Activated naive CD8-positive, alpha-beta T cell (primary cell): ENCODE data around the gene CREG1.
"Not testable (repeated sequence)": the region's sequence is repeated elsewhere in the genome, so short reads cannot be mapped to it uniquely, and the experiment has no call there.

Experiments used
- H3K27ac Mint-ChIP-seq: one replicate; pipeline ENCODE4 v1.8.0; 2021; ENCODE audit warnings: mixed read lengths
- H3K27me3 Mint-ChIP-seq: one replicate; pipeline ENCODE4 v1.8.0; 2021; ENCODE audit warnings: mixed read lengths
- H3K36me3 Mint-ChIP-seq: one replicate; pipeline ENCODE4 v1.8.0; 2021; ENCODE audit warnings: mixed read lengths
- H3K4me1 Mint-ChIP-seq: one replicate; pipeline ENCODE4 v1.8.0; 2021; ENCODE audit warnings: low read depth, mixed read lengths
- H3K4me3 Mint-ChIP-seq: one replicate; pipeline ENCODE4 v1.8.0; 2021; ENCODE audit warnings: mild to moderate bottlenecking, mixed read lengths
- H3K9me3 Mint-ChIP-seq: one replicate; pipeline ENCODE4 v1.8.0; 2021; ENCODE audit warnings: low read depth, mixed read lengths

Gene CREG1

DNA sequence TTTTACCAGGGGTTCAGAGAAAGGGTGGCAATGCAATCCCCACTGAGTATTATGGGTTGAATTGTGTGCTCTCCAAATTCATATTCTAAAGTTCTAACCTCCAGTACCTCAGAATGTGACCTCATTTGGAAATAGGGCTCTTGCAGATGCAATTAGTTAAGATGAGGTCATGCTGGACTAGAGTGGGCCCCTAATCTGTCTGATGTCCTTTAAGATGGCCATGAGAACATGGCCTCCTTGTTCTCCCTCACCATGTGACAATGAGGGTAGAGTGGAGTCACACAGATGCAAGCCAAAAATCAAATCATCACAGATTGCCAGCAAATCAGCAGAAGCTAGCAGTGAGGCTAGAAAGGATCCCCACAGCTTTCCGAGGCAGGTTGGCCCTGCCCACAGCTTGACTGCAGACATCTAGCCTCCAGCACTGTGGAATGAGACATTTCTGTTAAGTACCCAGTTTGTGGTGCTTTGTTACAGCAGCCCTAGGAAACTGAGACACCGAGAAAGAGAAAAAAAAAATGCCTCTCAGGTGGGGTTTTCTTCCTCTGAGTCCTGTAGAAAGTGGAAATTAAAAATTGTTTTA is 25.5 kb upstream of the CREG1 start:
- no peak overlapping the region for H3K4me3 Mint-ChIP-seq
- no peaks in the 10 kb centered on the region for H3K9me3 Mint-ChIP-seq
- peaks cover 6% of the 10 kb centered on the region for H3K27me3 Mint-ChIP-seq
- no peak overlapping the region for H3K27ac Mint-ChIP-seq
- H3K36me3 Mint-ChIP-seq, result peaks cover 2% of the 10 kb centered on the region
- H3K4me1 Mint-ChIP-seq, result no peaks in the 10 kb centered on the region

- Mint-ChIP-seq H3K9me3 (no peaks in the 10 kb centered on the region), H3K27me3 (peaks cover 6% of the 10 kb centered on the region), H3K4me1 (no peaks in the 10 kb centered on the region), H3K27ac (no peak overlapping the region), H3K36me3 (no peaks in the 10 kb centered on the region), H3K4me3 (no peak overlapping the region)
Observed at GRCh38 chr1:167575649-167576048, 22.1 kb upstream of the CREG1 start.

DNA sequence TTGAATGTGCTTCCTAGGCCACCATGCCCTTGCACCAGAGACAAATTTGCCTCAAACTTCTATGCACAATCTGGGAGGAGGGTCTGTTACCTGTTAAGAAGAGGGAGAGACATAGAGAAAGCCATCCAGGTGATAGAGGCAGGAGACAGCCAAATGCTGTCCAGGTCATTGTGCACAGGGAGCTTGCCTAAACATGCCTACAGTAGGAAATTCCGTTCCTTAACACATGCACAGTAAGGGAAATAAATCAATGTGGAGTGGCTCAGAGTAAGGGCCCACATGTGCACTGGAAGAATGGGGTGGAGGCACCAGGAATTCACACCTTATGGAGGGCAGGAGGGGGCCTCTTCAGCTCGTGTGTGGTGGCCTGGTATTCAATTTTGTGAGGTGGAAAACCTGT is 19.5 kb upstream of the CREG1 start:
- no peak overlapping the region for H3K27ac Mint-ChIP-seq
- peaks cover 4% of the 10 kb centered on the region for H3K27me3 Mint-ChIP-seq
- H3K9me3 Mint-ChIP-seq, result no peaks in the 10 kb centered on the region
- no peaks in the 10 kb centered on the region for H3K4me1 Mint-ChIP-seq
- no peaks in the 10 kb centered on the region for H3K36me3 Mint-ChIP-seq
- H3K4me3 Mint-ChIP-seq, result no peak overlapping the region

DNA sequence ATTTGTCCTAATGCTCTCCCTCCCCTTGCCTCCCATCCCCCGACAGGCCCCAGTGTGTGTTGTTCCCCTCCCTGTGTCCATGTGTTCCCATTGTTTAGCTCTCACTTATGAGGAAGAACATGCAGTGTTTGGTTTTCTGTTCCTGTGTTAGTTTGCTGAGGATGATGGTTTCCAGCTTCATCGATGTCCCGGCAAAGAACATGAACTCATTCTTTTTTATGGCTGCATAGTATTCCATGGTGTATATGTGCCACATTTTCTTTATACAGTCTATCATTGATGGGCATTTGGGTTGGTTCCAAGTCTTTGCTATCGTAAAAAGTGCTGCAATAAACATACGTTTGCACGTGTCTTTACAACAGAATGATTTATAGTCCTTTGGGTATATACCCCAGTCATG is 17.1 kb upstream of the CREG1 start:
- H3K36me3 Mint-ChIP-seq, H3K27ac Mint-ChIP-seq, H3K4me3 Mint-ChIP-seq, H3K4me1 Mint-ChIP-seq, H3K9me3 Mint-ChIP-seq, H3K27me3 Mint-ChIP-seq: not testable (repeated sequence)

- no peaks in the 10 kb centered on the region for H3K4me1 Mint-ChIP-seq
- H3K4me3 Mint-ChIP-seq, result no peak overlapping the region
- H3K9me3 Mint-ChIP-seq, result no peaks in the 10 kb centered on the region
- H3K27ac Mint-ChIP-seq, result no peak overlapping the region
- peaks cover 1% of the 10 kb centered on the region for H3K27me3 Mint-ChIP-seq
- no peaks in the 10 kb centered on the region for H3K36me3 Mint-ChIP-seq
Observed at GRCh38 chr1:167567663-167568062, 14.1 kb upstream of the CREG1 start.

DNA sequence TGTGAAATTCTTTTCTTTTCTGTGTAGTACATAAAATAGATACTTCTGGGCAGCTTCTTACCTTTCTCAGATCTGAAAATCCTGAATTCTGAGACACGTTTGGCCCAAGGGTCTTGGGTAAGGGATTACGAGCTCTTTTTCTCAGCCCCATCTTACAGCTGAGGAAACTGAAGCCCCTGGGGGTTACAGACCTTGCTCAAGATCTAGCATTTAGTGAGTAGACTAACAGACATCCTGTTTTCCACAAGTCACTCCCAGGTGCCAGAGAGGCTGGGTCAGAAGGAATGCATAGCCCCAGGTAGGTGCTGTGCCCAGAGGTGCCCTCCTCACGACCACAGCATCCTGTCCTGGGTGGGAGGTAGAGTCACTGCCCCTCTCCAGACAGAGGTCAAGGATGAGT is 13.2 kb upstream of the CREG1 start:
- no peak overlapping the region for H3K4me3 Mint-ChIP-seq
- peaks cover 1% of the 10 kb centered on the region for H3K27me3 Mint-ChIP-seq
- no peaks in the 10 kb centered on the region for H3K4me1 Mint-ChIP-seq
- no peaks in the 10 kb centered on the region for H3K9me3 Mint-ChIP-seq
- H3K27ac Mint-ChIP-seq, result no peak overlapping the region
- no peaks in the 10 kb centered on the region for H3K36me3 Mint-ChIP-seq

- H3K27ac Mint-ChIP-seq, result no peak overlapping the region
- H3K4me3 Mint-ChIP-seq, result no peak overlapping the region
- no peaks in the 10 kb centered on the region for H3K4me1 Mint-ChIP-seq
- H3K9me3 Mint-ChIP-seq, result no peaks in the 10 kb centered on the region
- peaks cover 3% of the 10 kb centered on the region for H3K27me3 Mint-ChIP-seq
- no peaks in the 10 kb centered on the region for H3K36me3 Mint-ChIP-seq
Observed at GRCh38 chr1:167565922-167566321, 12.4 kb upstream of the CREG1 start.

DNA sequence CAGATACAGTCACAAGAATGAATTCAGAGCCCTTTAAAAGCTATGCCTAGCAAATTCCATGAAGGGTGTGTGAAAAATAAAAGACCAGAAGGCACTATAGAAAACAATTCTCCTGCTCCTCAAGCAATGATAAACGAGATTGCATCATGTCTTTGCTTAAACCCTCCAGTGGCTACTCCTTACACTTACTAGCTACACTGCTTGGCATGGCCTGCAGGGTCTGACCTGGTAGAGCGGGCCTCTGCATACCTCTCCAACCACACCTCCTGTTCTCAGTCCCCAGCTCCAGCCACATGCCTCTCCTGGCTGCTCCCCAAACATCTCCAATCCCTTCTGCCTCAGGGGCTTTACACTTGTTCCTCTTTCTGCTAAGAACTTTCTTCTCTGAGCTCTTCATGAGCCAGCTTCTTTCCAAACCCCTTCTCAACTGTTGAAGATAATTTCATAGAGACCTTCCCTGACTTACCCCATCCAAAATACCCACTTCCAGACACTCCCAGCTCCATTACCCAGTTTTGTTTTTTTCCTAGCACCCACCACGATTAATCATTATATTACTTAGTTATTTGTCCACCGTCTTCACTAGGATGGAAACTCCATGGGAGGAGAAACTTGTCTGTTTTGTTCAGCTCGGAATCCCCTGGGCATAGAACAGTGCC is 11.2 kb upstream of the CREG1 start:
- Mint-ChIP-seq H3K4me1 (no peaks in the 10 kb centered on the region), H3K27me3 (peaks cover 6% of the 10 kb centered on the region), H3K4me3 (no peak overlapping the region), H3K9me3 (no peaks in the 10 kb centered on the region), H3K36me3 (no peaks in the 10 kb centered on the region), H3K27ac (no peak overlapping the region)

DNA sequence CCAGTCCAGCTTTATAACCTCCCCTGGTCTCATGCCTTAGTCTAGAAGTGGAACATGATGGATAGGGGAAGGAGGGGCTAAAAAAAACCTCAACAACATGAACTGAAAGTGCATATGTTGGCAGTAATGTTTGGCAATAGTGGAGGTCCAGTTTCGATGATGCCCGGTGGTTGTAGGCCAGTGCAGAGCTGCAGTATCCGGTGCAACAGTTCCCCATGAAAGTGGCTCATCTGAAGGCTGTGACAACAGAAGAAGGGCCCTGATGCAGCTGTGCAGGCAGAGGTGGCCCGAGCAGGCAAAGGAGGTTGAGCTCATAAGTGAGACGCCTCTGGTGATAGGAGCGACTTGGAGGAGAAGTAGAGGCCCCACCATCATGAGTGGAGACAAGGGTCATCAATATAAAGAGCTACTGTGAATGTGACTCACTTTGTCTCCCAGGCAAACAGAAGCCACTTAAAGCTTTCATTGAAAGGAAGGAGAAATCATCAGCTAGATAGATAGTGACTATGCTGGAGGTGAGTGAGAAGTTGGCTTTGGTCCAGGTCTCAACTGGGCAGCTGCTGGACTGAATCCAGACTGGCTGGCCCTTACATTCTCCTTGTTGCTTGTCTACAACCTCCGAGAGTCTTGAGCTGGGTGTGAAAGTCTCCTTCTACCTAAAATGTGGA is 10.2 kb upstream of the CREG1 start:
- H3K27ac Mint-ChIP-seq, result no peak overlapping the region
- no peaks in the 10 kb centered on the region for H3K4me1 Mint-ChIP-seq
- H3K27me3 Mint-ChIP-seq, result peaks cover 6% of the 10 kb centered on the region
- H3K9me3 Mint-ChIP-seq, result no peaks in the 10 kb centered on the region
- no peaks in the 10 kb centered on the region for H3K36me3 Mint-ChIP-seq
- no peak overlapping the region for H3K4me3 Mint-ChIP-seq

GRCh38 chr1:167562702-167563101 is 9.1 kb upstream of the CREG1 start:
- Mint-ChIP-seq H3K27ac (no peak overlapping the region), H3K4me1 (no peaks in the 10 kb centered on the region), H3K9me3 (no peaks in the 10 kb centered on the region), H3K27me3 (peaks cover 6% of the 10 kb centered on the region), H3K36me3 (no peaks in the 10 kb centered on the region), H3K4me3 (no peak overlapping the region)

DNA sequence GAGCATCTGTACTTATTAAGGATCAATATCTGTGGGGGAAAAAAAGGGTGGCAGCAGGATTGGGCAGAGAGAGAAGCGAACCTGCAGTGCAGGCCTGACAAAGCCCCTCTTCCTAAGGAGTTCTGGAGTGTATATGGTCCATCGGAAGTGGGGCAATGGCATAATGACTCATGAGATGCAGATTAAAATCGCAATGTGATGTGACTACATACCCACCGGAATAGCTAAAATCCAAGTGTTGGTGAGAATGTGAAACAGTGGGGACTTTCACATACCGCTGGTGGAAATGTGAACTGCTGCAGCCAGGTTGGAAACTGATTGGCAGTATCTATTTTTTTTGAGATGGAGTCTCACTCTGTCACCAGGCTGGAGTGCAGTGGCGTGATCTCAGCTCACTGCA is 8.2 kb upstream of the CREG1 start:
- Mint-ChIP-seq H3K9me3 (no peaks in the 10 kb centered on the region), H3K27me3 (peaks cover 6% of the 10 kb centered on the region), H3K4me1 (no peaks in the 10 kb centered on the region)

DNA sequence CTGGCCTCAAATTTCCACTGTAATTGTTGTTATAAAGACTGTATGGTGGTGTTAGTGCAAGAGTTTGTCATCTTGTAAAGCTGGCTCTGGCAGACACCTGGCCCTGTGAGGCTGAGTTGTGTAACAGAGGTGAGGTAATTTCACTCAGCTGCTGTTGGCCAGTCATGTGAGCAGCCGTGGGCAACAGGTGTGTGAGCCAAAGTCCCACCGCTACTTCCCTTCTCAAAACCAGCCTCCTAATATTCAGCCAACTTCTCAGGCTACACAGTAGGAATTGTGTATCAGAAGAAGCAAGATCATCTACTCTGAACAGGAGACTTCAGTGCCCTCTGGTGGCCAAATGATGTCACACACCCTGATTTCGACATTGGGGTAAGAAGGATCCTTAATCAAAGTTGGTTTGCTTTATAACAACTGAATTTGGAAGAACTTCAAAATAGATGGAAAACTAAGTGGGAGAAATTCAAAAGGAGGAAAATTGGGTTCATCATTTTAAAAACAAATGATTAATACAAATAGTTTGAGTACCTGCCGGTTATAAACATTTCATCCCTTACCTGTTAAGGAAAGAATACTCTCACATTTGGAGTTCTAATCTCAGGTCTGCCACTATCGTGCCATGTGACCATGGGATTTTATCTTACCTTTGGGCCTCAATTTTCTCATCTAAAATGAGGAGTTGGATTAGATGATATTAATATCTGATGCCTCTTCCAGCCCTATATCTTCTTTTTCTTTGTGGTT is 2.6 kb upstream of the CREG1 start:
- Mint-ChIP-seq H3K4me3 (no peak overlapping the region), H3K27ac (no peak overlapping the region), H3K9me3 (no peaks in the 10 kb centered on the region)

More for the DNA sequence above, 8.2 kb upstream of the CREG1 start:
- Mint-ChIP-seq H3K27ac (no peak overlapping the region), H3K36me3 (no peaks in the 10 kb centered on the region), H3K4me3 (no peak overlapping the region)

DNA sequence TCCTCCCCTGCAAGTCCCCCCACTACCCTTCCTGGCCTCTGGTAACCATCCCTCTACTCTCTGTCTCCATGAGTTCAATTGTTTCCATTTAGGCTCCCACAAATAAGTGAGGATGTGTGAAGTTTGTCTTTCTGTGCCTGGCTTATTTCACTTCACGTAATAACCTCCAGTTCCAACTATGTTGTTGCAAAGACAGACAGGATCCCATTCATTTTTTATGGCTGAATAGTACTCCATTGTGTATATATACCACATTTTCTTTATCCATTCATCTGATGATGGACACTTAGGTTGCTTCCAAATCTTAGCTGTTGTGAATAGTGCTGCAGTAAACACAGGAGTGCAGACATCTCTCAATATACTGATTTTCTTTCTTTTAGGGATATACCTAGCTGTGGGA is 1.5 kb upstream of the CREG1 start:
- peak overlapping the region; percentile 48 for H3K4me3 Mint-ChIP-seq
- H3K27me3 Mint-ChIP-seq, H3K27ac Mint-ChIP-seq, H3K36me3 Mint-ChIP-seq, H3K9me3 Mint-ChIP-seq: not testable (repeated sequence)
- peaks cover 25% of the 10 kb centered on the region for H3K4me1 Mint-ChIP-seq

More for the DNA sequence above, 2.6 kb upstream of the CREG1 start:
- Mint-ChIP-seq H3K27me3 (peaks cover 3% of the 10 kb centered on the region), H3K36me3 (no peaks in the 10 kb centered on the region), H3K4me1 (peaks cover 17% of the 10 kb centered on the region)

- Mint-ChIP-seq H3K27me3 (no peaks in the 10 kb centered on the region), H3K27ac (peak overlapping the region; percentile 12), H3K9me3 (no peaks in the 10 kb centered on the region), H3K36me3 (no peaks in the 10 kb centered on the region), H3K4me3 (peak overlapping the region; percentile 89), H3K4me1 (peaks cover 25% of the 10 kb centered on the region)
Observed at GRCh38 chr1:167554028-167554779, 642 bp upstream of the CREG1 start.

DNA sequence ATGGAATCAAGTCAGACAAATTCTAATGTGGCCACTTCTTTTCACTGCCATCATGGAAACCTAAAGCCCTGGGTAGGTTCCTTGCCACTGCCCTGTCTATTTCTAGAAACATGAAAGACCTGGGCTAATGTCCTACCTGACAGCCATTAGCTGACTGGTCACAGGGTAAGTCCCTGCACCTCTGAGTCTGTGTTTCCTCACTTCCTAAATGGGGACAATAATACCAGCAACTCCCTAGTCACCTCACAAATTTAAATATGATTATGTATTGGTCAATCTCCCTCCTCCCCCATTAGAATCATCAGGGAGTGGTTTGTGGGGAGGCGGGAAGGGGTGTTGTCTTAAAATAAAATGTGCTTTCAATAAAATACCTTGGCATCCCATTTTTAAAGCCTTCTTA is 2.2 kb downstream of the CREG1 start:
- Mint-ChIP-seq H3K9me3 (no peaks in the 10 kb centered on the region), H3K27ac (no peak overlapping the region), H3K4me1 (peaks cover 25% of the 10 kb centered on the region), H3K36me3 (peaks cover 4% of the 10 kb centered on the region), H3K27me3 (no peaks in the 10 kb centered on the region), H3K4me3 (peak overlapping the region; percentile 18)
